ELF-1 (cell line): ENCODE data around the gene GABBR1.
A peak's percentile ranks its signal among the peaks of the same experiment; 100 is the strongest.
"Not testable (repeated sequence)": the region's sequence is repeated elsewhere in the genome, so short reads cannot be mapped to it uniquely, and the experiment has no call there.

Experiments used
- DNase-seq: peaks from one replicate; pipeline ENCODE4 v3.0.0-alpha.2; 2016; ENCODE audit warnings: low read depth, low spot score

Gene GABBR1

GRCh38 chr6:29632789-29633533 is at the start of gene GABBR1:
TSS of gene GABBR1 (minus strand) at chr6:29633183. CDS start at chr6:29632385, 798 bp downstream.
- DNase-seq, result peak; percentile 69

- DNase-seq, result no peak
Observed at GRCh38 chr6:29681811-29682210, 48.8 kb upstream of the GABBR1 start.

DNA sequence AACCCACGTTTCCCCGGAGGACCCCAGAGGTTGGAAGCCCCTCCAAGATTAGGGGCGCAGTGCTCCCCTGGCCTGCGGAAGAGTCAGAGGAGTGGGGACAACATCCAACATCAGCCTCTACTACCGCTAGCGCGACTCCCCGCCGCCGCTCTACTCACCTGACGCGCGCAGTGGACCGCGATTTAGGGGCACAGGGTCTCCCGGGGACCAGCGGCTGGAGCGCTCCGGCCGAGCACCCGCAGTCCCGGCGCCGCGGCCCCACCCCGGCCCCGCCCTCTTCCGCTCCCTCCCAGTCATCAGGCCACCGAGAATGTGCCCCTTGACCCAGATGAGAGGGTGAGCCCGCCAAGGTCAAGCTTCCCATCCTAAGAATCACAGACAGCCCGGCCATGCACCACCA is 47.9 kb upstream of the GABBR1 start, which contains the start of gene ZFP57:
TSS of gene ZFP57 (minus strand) at position 249 of the 400 bp plus-strand sequence. CDS start 4,149 bp downstream, outside the sequence.
- no peak for DNase-seq

- DNase-seq, result peak; percentile 22
Observed at GRCh38 chr6:29680416-29680815, 47.4 kb upstream of the GABBR1 start.

- peak; percentile 36 for DNase-seq
Observed at GRCh38 chr6:29679962-29680361, 47.0 kb upstream of the GABBR1 start.

DNA sequence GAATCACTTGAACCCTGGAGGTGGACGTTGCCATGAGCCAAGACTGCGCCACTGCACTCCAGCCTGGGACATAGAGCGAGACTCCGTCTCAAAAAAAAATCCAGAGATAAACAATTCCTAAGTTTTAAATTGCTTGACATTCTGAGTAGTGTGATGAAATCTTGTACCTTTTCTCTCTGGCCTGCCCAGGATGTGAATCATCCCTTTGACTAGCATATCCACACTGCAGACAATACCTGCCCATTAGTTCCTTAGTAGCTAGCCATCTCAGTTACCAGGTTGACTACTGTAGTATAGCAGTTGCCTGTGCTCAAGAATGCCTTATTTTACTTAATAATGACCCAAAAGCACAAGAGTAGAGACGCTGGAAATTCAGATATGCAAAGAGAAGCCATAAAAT is 45.1 kb upstream of the GABBR1 start:
- DNase-seq, result no peak

GRCh38 chr6:29676981-29677601 is 44.1 kb upstream of the GABBR1 start:
- DNase-seq, result peak; percentile 40

- no peak for DNase-seq
Observed at GRCh38 chr6:29675561-29675960, 42.6 kb upstream of the GABBR1 start.

DNA sequence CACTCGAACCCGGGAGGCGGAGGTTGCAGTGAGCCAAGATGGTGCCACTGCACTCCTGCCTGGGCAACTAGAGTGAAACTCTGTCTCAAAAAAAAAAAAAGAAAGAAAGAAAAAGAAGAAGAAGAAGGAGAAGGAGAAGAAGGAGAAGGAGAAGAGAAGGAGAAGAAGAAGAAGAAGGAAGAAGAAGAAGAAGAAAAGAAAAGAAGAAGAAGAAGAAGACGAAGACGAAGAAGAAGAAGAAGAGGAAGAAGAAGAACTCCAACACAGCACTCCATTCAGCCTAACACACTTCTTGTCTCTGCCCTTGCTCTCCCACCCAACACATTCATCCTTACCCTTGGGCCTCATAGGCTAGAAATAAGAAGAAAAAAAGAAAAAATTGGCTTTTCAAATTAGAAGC is 41.0 kb upstream of the GABBR1 start:
- DNase-seq, result no peak

DNA sequence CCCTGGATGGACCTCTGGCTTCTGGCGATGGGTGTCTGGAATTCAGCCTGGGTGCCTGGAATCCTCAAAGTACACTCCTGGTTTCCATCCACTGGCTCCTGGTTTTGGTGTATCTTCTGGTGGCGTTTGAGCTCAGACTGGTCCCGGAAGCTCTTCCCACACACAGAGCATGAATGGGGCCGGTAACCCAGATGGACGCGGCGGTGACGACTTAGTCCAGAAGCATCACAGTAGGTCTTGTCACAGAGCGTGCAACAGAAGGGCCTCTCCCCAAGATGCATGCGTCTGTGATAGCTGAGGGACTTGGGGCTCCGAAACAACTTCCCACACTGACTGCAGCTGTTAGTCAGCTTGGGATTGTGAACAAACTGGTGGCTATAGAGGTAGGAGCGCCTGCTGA is 40.2 kb upstream of the GABBR1 start:
- DNase-seq, result no peak

DNA sequence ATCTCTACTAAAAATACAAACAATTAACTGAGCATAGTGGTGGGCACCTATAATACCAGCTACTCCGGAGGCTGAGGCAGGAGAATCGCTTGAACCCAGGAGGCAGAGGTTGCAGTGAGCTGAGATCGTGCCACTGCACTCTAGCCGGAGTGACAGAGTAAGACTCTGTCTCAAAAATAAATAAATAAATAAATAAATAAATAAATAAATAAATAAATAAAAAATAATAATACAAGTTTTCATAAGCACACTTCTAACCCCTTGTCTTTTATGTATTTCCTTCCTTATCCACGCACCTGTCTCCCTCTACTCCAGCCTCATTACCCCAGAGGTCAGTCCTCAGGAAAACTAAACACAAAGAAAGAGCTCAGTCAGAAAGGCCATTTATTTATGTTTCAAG is 39.1 kb upstream of the GABBR1 start:
- not testable (repeated sequence) for DNase-seq

- no peak for DNase-seq
Observed at GRCh38 chr6:29671026-29671425, 38.0 kb upstream of the GABBR1 start.

GRCh38 chr6:29667158-29667557 is 34.2 kb upstream of the GABBR1 start:
- peak; percentile 78 for DNase-seq

DNA sequence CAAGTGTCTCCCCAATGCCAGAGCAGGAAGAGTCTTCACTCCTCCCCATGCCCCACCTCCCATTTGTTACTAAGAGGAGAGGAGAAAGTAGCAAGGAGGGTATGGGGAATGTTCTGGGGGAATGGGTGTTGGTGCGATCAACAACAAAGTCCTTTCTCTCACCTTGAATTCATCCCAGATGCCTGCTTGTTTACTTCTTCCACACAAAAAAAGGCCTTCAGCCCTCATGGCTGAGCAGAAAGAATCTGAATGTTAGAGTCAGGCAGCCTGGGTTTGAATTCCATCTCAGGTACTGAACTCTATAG is 33.8 kb upstream of the GABBR1 start:
- DNase-seq, result peak; percentile 57

DNA sequence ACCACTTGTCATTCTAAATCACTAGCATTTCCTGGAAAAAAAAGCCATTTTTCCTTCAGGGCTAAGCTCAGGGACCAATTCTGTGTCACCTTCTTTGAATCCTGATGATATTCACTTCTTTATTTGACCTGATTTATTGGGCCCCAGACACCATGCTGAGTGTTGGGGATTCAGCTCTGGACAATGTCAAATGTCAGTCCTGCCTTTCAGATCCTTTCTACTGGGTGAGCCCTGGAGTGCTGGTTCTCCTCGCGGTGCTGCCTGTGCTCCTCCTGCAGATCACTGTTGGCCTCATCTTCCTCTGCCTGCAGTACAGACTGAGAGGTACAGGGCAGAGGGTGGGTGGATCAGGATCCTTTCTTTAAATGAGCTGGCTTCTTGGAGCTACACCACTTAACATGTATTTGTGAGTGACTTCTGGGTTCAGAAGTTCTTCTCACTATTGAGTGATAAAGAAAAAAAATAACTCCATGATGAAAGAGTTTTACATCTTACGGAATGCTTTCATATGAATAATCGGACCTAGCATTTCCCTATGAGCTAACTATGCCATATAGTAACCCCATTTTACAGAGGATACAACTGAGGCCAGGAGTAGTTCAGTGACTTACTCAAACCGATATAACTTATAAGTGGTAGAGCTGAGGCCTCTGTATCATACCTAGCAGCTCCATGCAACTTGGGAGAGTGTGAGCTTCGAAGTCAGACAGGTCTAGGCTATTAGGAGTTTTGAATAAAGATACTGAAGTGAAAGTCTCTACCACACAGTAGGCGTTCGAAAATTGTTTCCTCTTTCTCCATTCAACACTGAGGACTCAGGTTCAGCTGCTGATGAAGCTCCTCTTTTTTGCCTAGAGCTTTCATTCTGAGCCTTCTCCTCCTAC is 33.2 kb upstream of the GABBR1 start:
- peak; percentile 93 for DNase-seq

DNA sequence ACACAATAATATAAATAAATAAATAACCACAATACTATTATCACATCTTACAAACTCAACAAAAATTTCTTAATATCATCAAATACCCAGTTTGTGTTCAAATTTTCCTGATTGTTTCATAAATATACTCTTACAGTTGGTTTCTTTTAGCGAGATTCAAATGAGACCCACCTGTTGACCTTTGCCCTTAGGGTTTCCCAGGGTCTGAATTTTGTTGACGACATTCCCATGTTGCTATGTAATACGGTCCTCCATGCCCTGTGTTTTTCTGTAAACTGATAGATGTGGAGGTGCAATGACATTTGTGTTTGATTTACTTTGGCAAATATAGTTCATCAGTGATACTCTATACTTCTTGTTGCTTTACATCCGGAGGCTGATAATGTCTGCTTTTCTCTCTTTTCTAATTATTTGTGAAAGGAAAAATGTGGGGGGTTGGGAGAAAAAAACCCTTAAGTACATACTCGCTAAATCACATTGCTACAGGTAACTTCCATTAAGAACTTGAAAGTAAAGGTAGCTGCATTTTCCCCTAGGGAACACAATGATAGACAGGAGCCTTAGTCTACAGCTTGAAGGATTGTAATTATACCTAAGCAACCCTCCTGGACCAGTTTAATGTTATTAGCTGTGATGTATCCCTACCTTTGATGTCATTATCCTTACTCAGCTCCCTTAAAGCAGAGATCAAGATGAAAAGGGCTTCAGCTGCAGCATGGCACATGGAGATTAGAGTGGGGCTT is 30.5 kb upstream of the GABBR1 start:
- peak; percentile 66 for DNase-seq

GRCh38 chr6:29661502-29662141 is 28.6 kb upstream of the GABBR1 start:
- DNase-seq, result peak; percentile 95

DNA sequence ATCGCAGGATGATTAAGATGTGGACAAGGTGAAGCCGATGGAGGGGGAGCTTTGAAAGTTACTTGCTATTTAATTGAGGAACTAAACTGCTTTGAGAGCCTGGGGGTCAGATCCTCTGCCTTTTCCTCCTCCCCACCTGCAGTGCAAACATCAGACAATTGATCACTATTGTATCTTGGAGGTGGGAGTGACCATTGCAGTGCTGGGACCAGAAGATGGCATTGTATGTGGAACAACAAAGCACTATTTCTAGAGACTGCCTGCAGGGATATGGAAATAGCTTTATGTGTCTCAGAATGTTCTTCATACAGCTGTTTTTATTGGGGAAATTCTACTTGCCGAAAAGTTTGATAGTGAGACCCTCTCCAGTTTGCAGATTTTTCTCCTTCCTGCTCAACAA is 28.1 kb upstream of the GABBR1 start:
- peak; percentile 71 for DNase-seq

- no peak for DNase-seq
Observed at GRCh38 chr6:29656798-29657197, 23.8 kb upstream of the GABBR1 start, which contains the start of gene MOG. TSS of gene MOG (plus strand) at chr6:29657092. CDS start at chr6:29657210, 118 bp downstream.

GRCh38 chr6:29656157-29656556 is 23.2 kb upstream of the GABBR1 start:
- no peak for DNase-seq

DNA sequence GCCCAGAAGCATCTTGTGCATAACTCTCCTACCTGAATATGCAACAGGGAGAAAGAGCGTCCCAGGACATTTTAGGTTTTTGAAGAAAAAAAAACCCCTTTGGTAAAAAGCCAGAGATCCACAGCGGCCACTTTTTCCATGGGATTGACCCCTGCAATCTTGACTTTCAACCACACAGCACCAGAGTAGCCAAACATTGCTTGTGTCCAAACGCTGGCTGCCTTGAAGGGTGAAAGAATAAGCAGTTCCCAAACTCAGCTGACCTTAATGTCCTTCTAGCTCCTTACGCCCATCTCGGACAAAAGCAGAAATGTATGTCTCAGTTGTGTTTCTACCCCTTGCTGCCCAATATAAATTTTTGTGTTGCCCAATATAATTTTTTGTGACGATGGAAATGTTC is 22.7 kb upstream of the GABBR1 start:
- no peak for DNase-seq
